OCI-LY7 (cell line): Measurements from ENCODE around the gene ABCF3.

Experiments used
- CTCF ChIP-seq: fragments of 200-600 bp; sonication (generic); conservative IDR thresholded peaks from 2 replicates; pipeline ENCODE4 v1.5.1; 2014; ENCODE audit warnings: mild to moderate bottlenecking, antibody characterized with exemption, low read length, moderate library complexity, mixed read lengths
- EZH2phosphoT487 ChIP-seq: fragments of 200-600 bp; sonication (generic); IDR thresholded peaks from 2 replicates; pipeline ENCODE4 v1.6.1; 2018; ENCODE audit warnings: low read depth, borderline replicate concordance, mild to moderate bottlenecking, mixed run types, antibody characterized with exemption, low read length, moderate library complexity, mixed read lengths

- no peak for TF ChIP-seq CTCF
- TF ChIP-seq EZH2phosphoT487, result no peak
Measured at GRCh38 chr3:184156522-184156955, 29.5 kb upstream of the ABCF3 start.
